ENCODE results near the gene ITGA7.

Gene ITGA7

GRCh38 chr12:55683676-55684075 lies 24.0 kb downstream of the ITGA7 start:
- Mint-ChIP-seq H3K36me3 (ENCODE audit: insufficient read depth) (no peaks in the 10 kb centered on the region), H3K9me3 (no peaks in the 10 kb centered on the region), H3K27ac (no peak overlapping the region), H3K4me3 (no peak overlapping the region), H3K27me3 (peaks cover 39 to 41% of the 10 kb centered on the region in 2 donors), H3K4me1 (ENCODE audit: low read depth in 2 of 2) (peaks cover 5 to 16% of the 10 kb centered on the region in 2 donors)
- ATAC-seq (replicated peaks) (no peak), DNase-seq (no peak)

GRCh38 chr12:55682087-55682796 lies 25.5 kb downstream of the ITGA7 start:
- DNase-seq, result no peak
- peaks cover 39 to 41% of the 10 kb centered on the region in 2 donors for H3K27me3 Mint-ChIP-seq
- no peaks in the 10 kb centered on the region for H3K9me3 Mint-ChIP-seq
- H3K4me1 Mint-ChIP-seq (ENCODE audit: low read depth in 2 of 2), result peaks cover 2 to 12% of the 10 kb centered on the region in 2 donors
- no peak overlapping the region for H3K4me3 Mint-ChIP-seq
- H3K36me3 Mint-ChIP-seq (ENCODE audit: insufficient read depth), result no peaks in the 10 kb centered on the region
- no peak for ATAC-seq (replicated peaks)
- no peak overlapping the region for H3K27ac Mint-ChIP-seq

- peak overlapping the region in 1 of 2 donors; percentile 39 for H3K27ac Mint-ChIP-seq
- peaks cover 2 to 12% of the 10 kb centered on the region in 2 donors for H3K4me1 Mint-ChIP-seq (ENCODE audit: low read depth in 2 of 2)
- DNase-seq (no peak), ATAC-seq (replicated peaks) (no peak)
- H3K27me3 Mint-ChIP-seq, result peaks cover 41 to 42% of the 10 kb centered on the region in 2 donors
- no peaks in the 10 kb centered on the region for H3K9me3 Mint-ChIP-seq
- no peaks in the 10 kb centered on the region for H3K36me3 Mint-ChIP-seq (ENCODE audit: insufficient read depth)
- H3K4me3 Mint-ChIP-seq, result peak overlapping the region in 1 of 2 donors; percentile 9
These were observed 26.3 kb downstream of the ITGA7 start for GRCh38 chr12:55681142-55682077.

DNA sequence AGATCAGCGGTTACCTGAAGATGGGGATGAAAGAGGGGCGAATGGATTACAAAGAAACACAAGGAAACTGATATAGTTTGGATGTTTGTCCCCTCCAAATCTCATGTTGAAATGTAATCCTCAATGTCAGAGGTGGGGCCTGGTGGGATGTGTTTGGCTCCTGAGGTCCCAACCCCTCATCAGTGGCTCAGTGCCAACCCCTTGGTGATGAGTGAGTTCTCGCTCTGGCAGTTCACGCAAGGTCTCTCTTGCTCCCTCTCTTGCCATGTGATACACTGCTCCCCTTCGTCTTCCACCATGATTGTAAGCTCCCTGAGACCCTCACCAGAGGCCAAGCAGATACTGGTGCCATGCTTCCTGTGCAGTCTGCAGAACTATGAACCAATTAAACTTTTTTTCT lies 28.0 kb downstream of the ITGA7 start:
- H3K27ac Mint-ChIP-seq, result no peak overlapping the region
- H3K27me3 Mint-ChIP-seq, result peaks cover 49 to 55% of the 10 kb centered on the region in 2 donors
- ATAC-seq (replicated peaks) (no peak), DNase-seq (no peak)
- H3K4me3 Mint-ChIP-seq, result no peak overlapping the region
- no peaks in the 10 kb centered on the region for H3K9me3 Mint-ChIP-seq
- H3K4me1 Mint-ChIP-seq (ENCODE audit: low read depth in 2 of 2), result peaks cover 2 to 12% of the 10 kb centered on the region in 2 donors
- no peaks in the 10 kb centered on the region for H3K36me3 Mint-ChIP-seq (ENCODE audit: insufficient read depth)

GRCh38 chr12:55676707-55677106 lies 31.0 kb downstream of the ITGA7 start:
- Mint-ChIP-seq H3K27ac (no peak overlapping the region), H3K9me3 (no peaks in the 10 kb centered on the region), H3K27me3 (peaks cover 29 to 43% of the 10 kb centered on the region in 2 donors), H3K4me1 (ENCODE audit: low read depth in 2 of 2) (peaks cover 2 to 11% of the 10 kb centered on the region in 2 donors), H3K36me3 (ENCODE audit: insufficient read depth) (no peaks in the 10 kb centered on the region), H3K4me3 (no peak overlapping the region)
- ATAC-seq (replicated peaks) (no peak), DNase-seq (no peak)

DNA sequence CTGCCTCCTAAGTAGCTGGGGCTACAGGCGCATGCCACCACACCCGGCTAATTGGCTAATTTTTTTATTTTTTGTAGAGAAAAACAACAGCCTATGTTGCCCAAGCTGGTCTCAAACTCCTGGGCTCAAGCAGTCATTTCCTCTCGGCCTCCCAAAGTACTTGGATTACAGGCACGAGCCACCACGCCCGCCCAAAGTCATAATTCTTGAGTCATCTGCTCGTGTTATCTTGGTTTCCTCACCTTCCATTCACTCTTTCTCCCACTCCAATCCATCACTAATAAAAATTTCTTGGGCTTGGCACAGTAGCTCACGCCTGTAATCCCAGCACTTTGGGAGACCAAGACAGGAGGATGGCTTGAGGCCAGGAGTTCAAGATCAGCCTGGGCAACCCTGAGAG lies 32.0 kb downstream of the ITGA7 start:
- Mint-ChIP-seq H3K27ac (no peak overlapping the region), H3K4me3 (no peak overlapping the region), H3K36me3 (ENCODE audit: insufficient read depth) (no peaks in the 10 kb centered on the region), H3K9me3 (no peaks in the 10 kb centered on the region), H3K27me3 (peaks cover 19 to 37% of the 10 kb centered on the region in 2 donors), H3K4me1 (ENCODE audit: low read depth in 2 of 2) (peaks cover 0 to under 1% of the 10 kb centered on the region in 2 donors)
- no peak for ATAC-seq (replicated peaks)
- DNase-seq, result no peak

DNA sequence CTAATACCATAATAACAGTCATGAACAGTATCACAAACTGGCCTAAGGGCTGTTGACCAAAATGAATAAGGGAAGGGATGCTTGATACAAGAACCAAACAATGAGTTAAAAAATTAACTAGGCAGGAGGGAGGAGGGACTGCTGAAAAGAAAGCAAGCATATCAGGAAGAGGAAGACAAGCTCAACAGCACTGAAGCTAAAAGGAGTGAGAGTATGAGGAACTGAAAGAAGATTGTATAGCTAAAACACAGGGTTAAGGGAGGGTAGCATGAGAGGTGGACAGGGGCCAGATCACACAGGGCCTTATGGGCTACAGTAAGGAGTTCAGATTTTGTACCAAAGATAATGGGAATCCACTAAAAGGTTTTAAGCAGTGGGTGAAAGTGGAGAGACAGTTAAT lies 34.1 kb downstream of the ITGA7 start:
- no peak overlapping the region for H3K4me3 Mint-ChIP-seq
- DNase-seq, result no peak
- H3K36me3 Mint-ChIP-seq (ENCODE audit: insufficient read depth), result no peaks in the 10 kb centered on the region
- ATAC-seq (replicated peaks), result no peak
- peaks cover 16 to 22% of the 10 kb centered on the region in 2 donors for H3K27me3 Mint-ChIP-seq
- no peaks in the 10 kb centered on the region for H3K9me3 Mint-ChIP-seq
- no peak overlapping the region for H3K27ac Mint-ChIP-seq
- no peaks in the 10 kb centered on the region for H3K4me1 Mint-ChIP-seq (ENCODE audit: low read depth in 2 of 2)

DNA sequence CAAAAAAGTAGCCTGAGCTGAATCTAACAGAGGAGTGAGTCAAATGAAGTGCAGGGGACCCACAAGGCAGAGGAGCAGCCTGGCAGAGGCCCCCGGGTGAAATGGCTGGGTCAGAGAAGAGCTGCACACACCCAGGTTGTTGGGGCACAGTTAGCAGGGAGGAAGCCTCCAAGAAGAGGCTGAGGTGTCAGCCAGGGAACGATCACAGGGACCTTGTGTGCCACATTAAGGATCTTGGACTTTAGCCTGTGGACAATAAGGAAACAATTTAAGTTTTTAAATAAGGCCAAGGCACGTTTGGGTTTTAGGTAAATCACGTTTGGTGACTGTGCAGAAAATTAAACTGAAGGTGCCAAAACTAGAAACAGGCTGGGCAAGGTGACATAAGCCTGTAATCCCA lies 36.0 kb downstream of the ITGA7 start:
- Mint-ChIP-seq H3K4me3 (no peak overlapping the region), H3K4me1 (ENCODE audit: low read depth in 2 of 2) (no peaks in the 10 kb centered on the region), H3K27ac (no peak overlapping the region), H3K36me3 (ENCODE audit: insufficient read depth) (no peaks in the 10 kb centered on the region), H3K27me3 (peaks cover 16 to 22% of the 10 kb centered on the region in 2 donors), H3K9me3 (no peaks in the 10 kb centered on the region)
- DNase-seq (no peak), ATAC-seq (replicated peaks) (no peak)

DNA sequence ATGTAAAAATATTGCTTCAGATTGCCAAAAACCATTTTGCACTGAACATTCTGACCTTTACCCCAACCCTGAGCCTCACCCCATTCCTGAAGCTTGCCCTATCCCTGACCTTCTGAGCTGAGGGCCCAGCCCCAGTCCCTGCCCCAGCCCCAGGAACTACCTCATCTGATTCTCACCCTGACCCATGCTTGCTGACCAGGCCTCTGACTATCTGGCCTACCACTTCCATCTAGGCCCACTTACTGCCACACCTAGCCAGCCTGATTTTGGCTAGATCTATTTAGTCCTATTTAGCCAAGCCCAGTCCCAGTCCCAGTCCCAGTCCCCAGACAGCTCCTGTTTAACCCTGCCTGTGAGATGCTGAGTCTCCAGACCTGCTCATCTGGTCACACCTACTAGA lies 37.4 kb downstream of the ITGA7 start:
- Mint-ChIP-seq H3K36me3 (ENCODE audit: insufficient read depth) (no peaks in the 10 kb centered on the region), H3K27ac (no peak overlapping the region), H3K4me3 (no peak overlapping the region), H3K27me3 (peaks cover 9 to 12% of the 10 kb centered on the region in 2 donors), H3K4me1 (ENCODE audit: low read depth in 2 of 2) (no peaks in the 10 kb centered on the region), H3K9me3 (no peaks in the 10 kb centered on the region)
- no peak for DNase-seq
- ATAC-seq (replicated peaks), result no peak

GRCh38 chr12:55666508-55666907 lies 41.2 kb downstream of the ITGA7 start:
- DNase-seq (no peak), ATAC-seq (replicated peaks) (no peak)
- Mint-ChIP-seq H3K27me3 (peaks cover 9 to 20% of the 10 kb centered on the region in 2 donors), H3K4me3 (no peak overlapping the region), H3K4me1 (ENCODE audit: low read depth in 2 of 2) (no peaks in the 10 kb centered on the region), H3K9me3 (no peaks in the 10 kb centered on the region), H3K36me3 (ENCODE audit: insufficient read depth) (no peaks in the 10 kb centered on the region), H3K27ac (no peak overlapping the region)

GRCh38 chr12:55664826-55665225 lies 42.9 kb downstream of the ITGA7 start:
- ATAC-seq (replicated peaks), result no peak
- no peaks in the 10 kb centered on the region for H3K36me3 Mint-ChIP-seq (ENCODE audit: insufficient read depth)
- no peaks in the 10 kb centered on the region for H3K4me1 Mint-ChIP-seq (ENCODE audit: low read depth in 2 of 2)
- DNase-seq, result no peak
- no peak overlapping the region for H3K27ac Mint-ChIP-seq
- no peak overlapping the region for H3K4me3 Mint-ChIP-seq
- H3K9me3 Mint-ChIP-seq, result no peaks in the 10 kb centered on the region
- peaks cover 6 to 28% of the 10 kb centered on the region in 2 donors for H3K27me3 Mint-ChIP-seq

- no peaks in the 10 kb centered on the region for H3K9me3 Mint-ChIP-seq
- peaks cover 6 to 34% of the 10 kb centered on the region in 2 donors for H3K27me3 Mint-ChIP-seq
- H3K4me3 Mint-ChIP-seq, result no peak overlapping the region
These were observed 44.3 kb downstream of the ITGA7 start for GRCh38 chr12:55663391-55663790.

DNA sequence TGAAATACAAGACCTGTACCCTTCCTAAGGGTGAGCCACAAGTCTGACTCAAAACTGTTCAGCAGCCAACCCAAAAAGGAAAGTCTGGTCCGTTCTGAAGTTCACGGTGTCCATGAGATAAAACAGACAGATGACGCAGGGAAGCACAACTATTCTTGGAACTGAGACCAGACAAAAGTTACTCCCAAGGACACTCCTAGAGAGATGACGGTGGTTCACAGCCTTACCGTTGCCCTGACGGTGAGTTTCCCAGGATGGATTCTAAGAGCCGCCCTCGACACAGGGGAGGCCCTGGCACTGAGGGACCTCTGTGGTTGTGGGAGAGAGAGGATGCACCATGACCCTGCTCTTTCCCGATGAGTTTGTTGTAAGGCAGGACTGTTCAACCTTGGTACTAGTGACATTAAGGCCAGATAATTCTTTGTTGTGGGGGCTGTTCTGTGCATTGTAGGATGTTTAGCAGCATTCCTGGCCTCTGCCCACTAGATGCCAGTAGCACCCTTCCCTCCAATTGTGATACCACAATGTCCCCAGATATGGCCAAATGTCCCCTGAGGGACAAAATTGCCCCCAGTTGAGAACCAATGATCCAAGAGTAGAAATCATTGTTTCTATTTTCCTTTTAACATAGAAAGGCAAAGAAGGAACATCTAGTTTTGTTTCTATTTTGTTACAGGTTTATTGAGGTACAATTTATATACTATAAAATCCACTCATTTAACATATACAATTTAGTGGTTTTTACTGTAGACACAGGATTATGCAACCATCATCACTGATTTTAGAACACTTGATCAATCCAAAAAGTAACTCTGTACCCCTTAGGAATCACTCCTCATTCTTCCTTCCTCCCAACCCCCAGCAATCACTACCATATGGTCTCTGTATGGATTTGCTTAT lies 48.0 kb downstream of the ITGA7 start:
- ATAC-seq (replicated peaks) (no peak), DNase-seq (no peak)
- Mint-ChIP-seq H3K4me1 (ENCODE audit: low read depth in 2 of 2) (peaks cover 0 to 3% of the 10 kb centered on the region in 2 donors), H3K27ac (no peak overlapping the region), H3K4me3 (no peak overlapping the region), H3K9me3 (no peaks in the 10 kb centered on the region), H3K36me3 (ENCODE audit: insufficient read depth) (peaks cover 3% of the 10 kb centered on the region), H3K27me3 (peaks cover 6 to 27% of the 10 kb centered on the region in 2 donors)

More at GRCh38 chr12:55663391-55663790, 44.3 kb downstream of the ITGA7 start:
- no peak for DNase-seq
- no peak for ATAC-seq (replicated peaks)
- Mint-ChIP-seq H3K4me1 (ENCODE audit: low read depth in 2 of 2) (no peaks in the 10 kb centered on the region), H3K27ac (no peak overlapping the region), H3K36me3 (ENCODE audit: insufficient read depth) (no peaks in the 10 kb centered on the region)
